OCI-LY7 (cell line): ENCODE data around the gene NR5A1. TPM values are rescaled to one million over a fixed set of nuclear protein-coding genes. Genes with fewer than 3 reads are reported as not detected.

Source experiments
- BruUV-seq: library from RNA; stranded (reverse); fragments of 400-500 nt; replicated peaks from 2 replicates; lab custom pipeline; 2021; lab: Mats Ljungman, UMichigan
- CTCF ChIA-PET: fragments of 300-600 bp; sonication (Branson Sonifier 250); formaldehyde crosslinking; loops from one replicate; lab custom pipeline; 2022; ENCODE audit warnings: antibody characterized with exemption; ENCODE audit not compliant: unreplicated experiment; lab: Charles Lee
- POLR2A ChIA-PET: fragments of 300-600 bp; sonication (Branson Sonifier 250); formaldehyde crosslinking; loops from one replicate; lab custom pipeline; 2022; ENCODE audit warnings: antibody characterized with exemption; lab: Charles Lee
- DNase-seq: peaks from one replicate; pipeline ENCODE4 v3.0.0-alpha.2; 2015; ENCODE audit warnings: low spot score
- H2AFZ ChIP-seq: fragments of 200-600 bp; sonication (generic), shearing (Covaris generic); 2 replicates; pipeline ENCODE4 v1.6.1; 2014; ENCODE audit warnings: mild to moderate bottlenecking, antibody characterized with exemption, low read length, moderate library complexity
- H3K27ac ChIP-seq: fragments of 200-600 bp; sonication (generic); 2 replicates; pipeline ENCODE4 v1.5.1; 2014; ENCODE audit warnings: mixed run types, low read depth, mild to moderate bottlenecking, moderate library complexity, low read length, inconsistent platforms; ENCODE audit not compliant: poor library complexity, severe bottlenecking
- H3K36me3 ChIP-seq: fragments of 200-600 bp; sonication (generic); 2 replicates; pipeline ENCODE4 v1.6.1; 2014; ENCODE audit warnings: mild to moderate bottlenecking, antibody characterized with exemption, low read length, moderate library complexity, mixed read lengths; ENCODE audit not compliant: insufficient read depth
- H3K4me1 ChIP-seq: fragments of 200-600 bp; sonication (generic); 2 replicates; pipeline ENCODE4 v1.5.1; 2014; ENCODE audit warnings: mild to moderate bottlenecking, low read length; ENCODE audit not compliant: insufficient read depth, poor library complexity, severe bottlenecking
- H3K4me2 ChIP-seq: fragments of 200-600 bp; sonication (generic); 2 replicates; pipeline ENCODE4 v1.6.1; 2014; ENCODE audit warnings: mild to moderate bottlenecking, low read length
- H3K4me3 ChIP-seq: fragments of 200-600 bp; sonication (generic); 2 replicates; pipeline ENCODE4 v1.5.1; 2014; ENCODE audit warnings: mild to moderate bottlenecking, low read depth, low read length; ENCODE audit not compliant: poor library complexity, severe bottlenecking
- H3K79me2 ChIP-seq: fragments of 200-600 bp; sonication (generic); 2 replicates; pipeline ENCODE4 v1.6.1; 2016; ENCODE audit warnings: low read depth, mild to moderate bottlenecking, low read length, moderate library complexity, mixed read lengths; ENCODE audit not compliant: insufficient read depth
- H3K9me2 ChIP-seq: fragments of 200-600 bp; sonication (generic); 2 replicates; pipeline ENCODE4 v1.6.1; 2016; ENCODE audit warnings: mild to moderate bottlenecking, low read length, mixed read lengths; ENCODE audit not compliant: insufficient read depth
- H3K9me3 ChIP-seq: fragments of 200-600 bp; sonication (generic); 2 replicates; pipeline ENCODE4 v1.6.1; 2014; ENCODE audit warnings: mild to moderate bottlenecking, mixed run types, low read length, mixed read lengths
- H4K20me1 ChIP-seq: fragments of 200-600 bp; sonication (generic); 2 replicates; pipeline ENCODE4 v1.6.1; 2014; ENCODE audit warnings: mild to moderate bottlenecking, antibody characterized with exemption, low read length, moderate library complexity, mixed read lengths; ENCODE audit not compliant: insufficient read depth
- EZH2phosphoT487 ChIP-seq: fragments of 200-600 bp; sonication (generic); IDR thresholded peaks from 2 replicates; pipeline ENCODE4 v1.6.1; 2018; ENCODE audit warnings: low read depth, borderline replicate concordance, mild to moderate bottlenecking, mixed run types, antibody characterized with exemption, low read length, moderate library complexity, mixed read lengths
- intact Hi-C: fragments of 100-400 bp; cut with micrococcal nuclease; formaldehyde crosslinking; loops from one replicate; pipeline ENCODE4 v1.10.0; 2022; ENCODE audit not compliant: unreplicated experiment
- total RNA-seq, 2 experiments: library from RNA; depleted of rRNA in 1 of 2; stranded (reverse); fragments of >200 nt in 1 of 2; shearing (Covaris generic) in 1 of 2; gene quantifications; 2 replicates each; pipeline ENCODE4 v1.2.3, GENCODE V29; 2014 to 2022
- TF ChIP-seq, protein P1 (sequence below): fragments of 200-600 bp; sonication (generic); conservative IDR thresholded peaks from 2 replicates; pipeline ENCODE4 v1.5.1; 2014; ENCODE audit warnings: mild to moderate bottlenecking, antibody characterized with exemption, low read length, moderate library complexity, mixed read lengths

NR5A1 gene
- total RNA-seq, 2 experiments from 2014 or later, result not detected

- Histone ChIP-seq H3K4me2 (no peak overlapping the region), H3K4me1 (no peaks in the 10 kb centered on the region), H3K79me2 (no peaks in the 10 kb centered on the region), H3K9me2 (no peaks in the 10 kb centered on the region), H3K36me3 (no peaks in the 10 kb centered on the region), H2AFZ (no peak overlapping the region), H3K27ac (no peak overlapping the region), H4K20me1 (no peaks in the 10 kb centered on the region), H3K9me3 (no peaks in the 10 kb centered on the region), H3K4me3 (no peak overlapping the region)
- ChIA-PET CTCF (no interaction called here), POLR2A (no interaction called here)
- DNase-seq, result no peak
- intact Hi-C loops, result no loop called here
- no peak for TF ChIP-seq EZH2phosphoT487
- TF ChIP-seq, protein P1, sequence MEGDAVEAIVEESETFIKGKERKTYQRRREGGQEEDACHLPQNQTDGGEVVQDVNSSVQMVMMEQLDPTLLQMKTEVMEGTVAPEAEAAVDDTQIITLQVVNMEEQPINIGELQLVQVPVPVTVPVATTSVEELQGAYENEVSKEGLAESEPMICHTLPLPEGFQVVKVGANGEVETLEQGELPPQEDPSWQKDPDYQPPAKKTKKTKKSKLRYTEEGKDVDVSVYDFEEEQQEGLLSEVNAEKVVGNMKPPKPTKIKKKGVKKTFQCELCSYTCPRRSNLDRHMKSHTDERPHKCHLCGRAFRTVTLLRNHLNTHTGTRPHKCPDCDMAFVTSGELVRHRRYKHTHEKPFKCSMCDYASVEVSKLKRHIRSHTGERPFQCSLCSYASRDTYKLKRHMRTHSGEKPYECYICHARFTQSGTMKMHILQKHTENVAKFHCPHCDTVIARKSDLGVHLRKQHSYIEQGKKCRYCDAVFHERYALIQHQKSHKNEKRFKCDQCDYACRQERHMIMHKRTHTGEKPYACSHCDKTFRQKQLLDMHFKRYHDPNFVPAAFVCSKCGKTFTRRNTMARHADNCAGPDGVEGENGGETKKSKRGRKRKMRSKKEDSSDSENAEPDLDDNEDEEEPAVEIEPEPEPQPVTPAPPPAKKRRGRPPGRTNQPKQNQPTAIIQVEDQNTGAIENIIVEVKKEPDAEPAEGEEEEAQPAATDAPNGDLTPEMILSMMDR, result no peak
- BruUV-seq, result no TSS peak
Observed at GRCh38 chr9:124452841-124453585, 54.2 kb downstream of the NR5A1 start.

- no peak for TF ChIP-seq EZH2phosphoT487
- TF ChIP-seq, protein P1, result no peak
Observed at GRCh38 chr9:124452326-124452725, 54.9 kb downstream of the NR5A1 start.

GRCh38 chr9:124450931-124451661 lies 56.1 kb downstream of the NR5A1 start:
- no peaks in the 10 kb centered on the region for H3K9me3 ChIP-seq
- no peak overlapping the region for H3K27ac ChIP-seq
- intact Hi-C loops, result no loop called here
- BruUV-seq, result no TSS peak
- H3K4me2 ChIP-seq, result no peak overlapping the region
- ChIA-PET POLR2A (no interaction called here), CTCF (no interaction called here)
- H3K79me2 ChIP-seq, result no peaks in the 10 kb centered on the region
- H2AFZ ChIP-seq, result no peak overlapping the region
- H3K4me1 ChIP-seq, result no peaks in the 10 kb centered on the region
- H3K4me3 ChIP-seq, result no peak overlapping the region
- no peak for DNase-seq
- TF ChIP-seq, protein P1, result no peak
- no peak for TF ChIP-seq EZH2phosphoT487
- H4K20me1 ChIP-seq, result no peaks in the 10 kb centered on the region
- no peaks in the 10 kb centered on the region for H3K36me3 ChIP-seq
- H3K9me2 ChIP-seq, result no peaks in the 10 kb centered on the region

More at GRCh38 chr9:124452326-124452725, 54.9 kb downstream of the NR5A1 start:
- Histone ChIP-seq H3K4me1 (no peaks in the 10 kb centered on the region), H2AFZ (no peak overlapping the region), H3K9me3 (no peaks in the 10 kb centered on the region), H3K4me2 (no peak overlapping the region), H3K4me3 (no peak overlapping the region), H3K27ac (no peak overlapping the region), H3K36me3 (no peaks in the 10 kb centered on the region), H3K9me2 (no peaks in the 10 kb centered on the region), H4K20me1 (no peaks in the 10 kb centered on the region), H3K79me2 (no peaks in the 10 kb centered on the region)
- intact Hi-C loops, result no loop called here
- no peak for DNase-seq
- no TSS peak for BruUV-seq
- POLR2A ChIA-PET, result no interaction called here
- CTCF ChIA-PET, result no interaction called here
